OCI-LY1 (cell line): ENCODE data around the gene IGFL2.

Source experiments
- H2AFZ ChIP-seq: fragments of 200-600 bp; sonication (generic), shearing (Covaris generic); 2 replicates; pipeline ENCODE4 v1.6.0; 2014; ENCODE audit warnings: antibody characterized with exemption, mild to moderate bottlenecking, low read length
- H3F3A ChIP-seq: fragments of 200-600 bp; sonication (generic), shearing (Covaris generic); 2 replicates; pipeline ENCODE4 v1.6.0; 2014; ENCODE audit warnings: mild to moderate bottlenecking, antibody characterized with exemption, low read length, moderate library complexity; ENCODE audit not compliant: insufficient read depth
- H3K27ac ChIP-seq: fragments of 200-600 bp; sonication (generic); 2 replicates; pipeline ENCODE4 v1.5.1; 2014; ENCODE audit warnings: low read length, mixed run types, mild to moderate bottlenecking, low read depth; ENCODE audit not compliant: poor library complexity, severe bottlenecking
- H3K27me3 ChIP-seq: fragments of 200-600 bp; sonication (generic); 2 replicates; pipeline ENCODE4 v1.6.0; 2014; ENCODE audit warnings: antibody characterized with exemption, mild to moderate bottlenecking, low read length, moderate library complexity; ENCODE audit not compliant: insufficient read depth
- H3K36me3 ChIP-seq: fragments of 200-600 bp; sonication (generic); 2 replicates; pipeline ENCODE4 v1.6.1; 2014; ENCODE audit warnings: mild to moderate bottlenecking, antibody characterized with exemption, low read length, moderate library complexity, mixed read lengths; ENCODE audit not compliant: insufficient read depth
- H3K4me1 ChIP-seq: fragments of 200-600 bp; sonication (generic); 2 replicates; pipeline ENCODE4 v1.5.1; 2014; ENCODE audit warnings: mild to moderate bottlenecking, low read length, moderate library complexity; ENCODE audit not compliant: insufficient read depth, severe bottlenecking
- H3K4me2 ChIP-seq: fragments of 200-600 bp; sonication (generic), shearing (Covaris generic); 2 replicates; pipeline ENCODE4 v1.6.1; 2014; ENCODE audit warnings: low read length
- H3K4me3 ChIP-seq: fragments of 200-600 bp; sonication (generic); 2 replicates; pipeline ENCODE4 v1.5.1; 2014; ENCODE audit warnings: low read length, low read depth, mild to moderate bottlenecking, mixed read lengths; ENCODE audit not compliant: poor library complexity, severe bottlenecking
- H3K79me2 ChIP-seq: fragments of 200-600 bp; shearing (Covaris generic); 2 replicates; pipeline ENCODE4 v1.6.1; 2016; ENCODE audit warnings: mixed run types, low read length, mixed read lengths; ENCODE audit not compliant: insufficient read depth
- H3K9ac ChIP-seq: fragments of 200-600 bp; sonication (generic), shearing (Covaris generic); 2 replicates; pipeline ENCODE4 v1.6.1; 2014; ENCODE audit warnings: mild to moderate bottlenecking, low read length, mixed read lengths
- H3K9me2 ChIP-seq: fragments of 200-600 bp; sonication (generic), shearing (Covaris generic); 2 replicates; pipeline ENCODE4 v1.6.1; 2014; ENCODE audit warnings: low read depth, mild to moderate bottlenecking, low read length, mixed read lengths
- H3K9me3 ChIP-seq: fragments of 200-600 bp; shearing (Covaris generic); 2 replicates; pipeline ENCODE4 v1.6.1; 2014; ENCODE audit warnings: low read length, mixed read lengths
- H4K20me1 ChIP-seq: fragments of 200-600 bp; sonication (generic), shearing (Covaris generic); 2 replicates; pipeline ENCODE4 v1.6.0; 2016; ENCODE audit warnings: mild to moderate bottlenecking, low read length; ENCODE audit not compliant: insufficient read depth
- CTCF ChIP-seq: fragments of 200-600 bp; sonication (generic), shearing (Covaris generic); IDR thresholded peaks from 2 replicates; pipeline ENCODE4 v1.5.1; 2017; ENCODE audit warnings: mild to moderate bottlenecking, antibody characterized with exemption, low read length, moderate library complexity, mixed read lengths
- EZH2 ChIP-seq: fragments of 200-600 bp; sonication (generic), shearing (Covaris generic); IDR thresholded peaks from 2 replicates; pipeline ENCODE4 v1.8.0; 2017; ENCODE audit warnings: borderline replicate concordance, mixed run types, mild to moderate bottlenecking, antibody characterized with exemption, low read length, moderate library complexity, mixed read lengths

Gene IGFL2

GRCh38 chr19:46202426-46202825, 54.4 kb downstream of the IGFL2 start:
- H2AFZ ChIP-seq, result no peak overlapping the region
- H3K9ac ChIP-seq, result no peak overlapping the region
- H3K9me2 ChIP-seq, result no peaks in the 10 kb centered on the region
- no peaks in the 10 kb centered on the region for H3K9me3 ChIP-seq
- no peak overlapping the region for H3K4me3 ChIP-seq
- no peaks in the 10 kb centered on the region for H3F3A ChIP-seq
- peaks cover 4% of the 10 kb centered on the region; the same call in 1 of the 2 replicates for H3K27me3 ChIP-seq
- no peaks in the 10 kb centered on the region for H3K36me3 ChIP-seq
- no peak overlapping the region for H3K4me2 ChIP-seq
- H3K27ac ChIP-seq, result no peak overlapping the region
- H4K20me1 ChIP-seq, result no peaks in the 10 kb centered on the region
- H3K4me1 ChIP-seq, result no peaks in the 10 kb centered on the region
- no peaks in the 10 kb centered on the region for H3K79me2 ChIP-seq
- TF ChIP-seq CTCF (no peak), EZH2 (no peak)

- Histone ChIP-seq H3K9ac (no peak overlapping the region), H3K27ac (no peak overlapping the region), H3K4me1 (no peaks in the 10 kb centered on the region), H3K27me3 (peaks cover 4% of the 10 kb centered on the region; the same call in 1 of the 2 replicates), H3K9me3 (no peaks in the 10 kb centered on the region), H3F3A (no peaks in the 10 kb centered on the region), H4K20me1 (no peaks in the 10 kb centered on the region), H3K79me2 (no peaks in the 10 kb centered on the region), H3K9me2 (no peaks in the 10 kb centered on the region), H2AFZ (no peak overlapping the region), H3K4me3 (no peak overlapping the region), H3K4me2 (no peak overlapping the region), H3K36me3 (no peaks in the 10 kb centered on the region)
- TF ChIP-seq CTCF (no peak), EZH2 (no peak)
These were observed 55.1 kb downstream of the IGFL2 start for GRCh38 chr19:46202872-46203860.

- no peaks in the 10 kb centered on the region for H3K36me3 ChIP-seq
- no peaks in the 10 kb centered on the region for H3F3A ChIP-seq
- H3K79me2 ChIP-seq, result no peaks in the 10 kb centered on the region
- TF ChIP-seq CTCF, result no peak
- TF ChIP-seq EZH2, result no peak
- H3K27me3 ChIP-seq, result peaks cover 4% of the 10 kb centered on the region; the same call in 1 of the 2 replicates
- no peak overlapping the region for H2AFZ ChIP-seq
- H3K4me3 ChIP-seq, result no peak overlapping the region
- no peak overlapping the region for H3K9ac ChIP-seq
- no peaks in the 10 kb centered on the region for H3K4me1 ChIP-seq
- no peaks in the 10 kb centered on the region for H4K20me1 ChIP-seq
- H3K27ac ChIP-seq, result no peak overlapping the region
- H3K4me2 ChIP-seq, result no peak overlapping the region
- no peaks in the 10 kb centered on the region for H3K9me2 ChIP-seq
- H3K9me3 ChIP-seq, result no peaks in the 10 kb centered on the region
These were observed 56.0 kb downstream of the IGFL2 start for GRCh38 chr19:46204008-46204407.
